Suprapubic skin (tissue), 4 donors: ENCODE data around the gene GNGT1. TPM values are rescaled to one million over a fixed set of nuclear protein-coding genes. Genes with fewer than 3 reads are reported as not detected.

Source experiments
- DNase-seq, 2 donors: peaks; one replicate each; pipeline ENCODE4 v3.0.0-alpha.2; 2019; ENCODE audit warnings: low spot score in 2 of 2
- H3K27ac ChIP-seq: fragments of 200-600 bp; sonication (generic); one replicate; pipeline ENCODE4 v1.5.1; 2019
- H3K27me3 ChIP-seq: fragments of 200-600 bp; sonication (generic); one replicate; pipeline ENCODE4 v1.5.1; 2019
- H3K36me3 ChIP-seq: fragments of 200-600 bp; sonication (generic); one replicate; pipeline ENCODE4 v1.5.1; 2019
- H3K4me1 ChIP-seq: fragments of 200-600 bp; sonication (generic); one replicate; pipeline ENCODE4 v1.5.1; 2019
- H3K4me3 ChIP-seq: fragments of 200-600 bp; sonication (generic); one replicate; pipeline ENCODE4 v1.5.1; 2019; ENCODE audit warnings: mild to moderate bottlenecking
- H3K9me3 ChIP-seq: fragments of 200-600 bp; sonication (generic); one replicate; pipeline ENCODE4 v1.5.1; 2019
- EP300 ChIP-seq: sonication (generic); formaldehyde crosslinking; IDR thresholded peaks from one replicate; pipeline ENCODE4 v1.6.1; 2017; ENCODE audit warnings: antibody characterized with exemption
- POLR2A ChIP-seq, 2 donors: fragments of 450-650 bp; IDR thresholded peaks; one replicate each; pipeline ENCODE4 v1.6.1; 2017; ENCODE audit warnings: antibody characterized with exemption in 2 of 2, mild to moderate bottlenecking in 2 of 2, moderate library complexity in 2 of 2
- POLR2AphosphoS5 ChIP-seq, 3 donors: sonication (generic); formaldehyde crosslinking; IDR thresholded peaks; one replicate each; pipeline ENCODE4 v1.6.1; 2017; ENCODE audit warnings: antibody characterized with exemption in 3 of 3
- WGBS: methylation state at CpG from one replicate; pipeline ENCODE4 v1.1.5; 2018; 5-methylcytosine and 5-hydroxymethylcytosine counted together
- total RNA-seq, 4 donors: library from RNA; depleted of rRNA; stranded (reverse); fragments of >200 nt; gene quantifications; one replicate each; pipeline ENCODE4 v1.1.0, GENCODE V29; 2016
- TF ChIP-seq, protein P1 (sequence below), 2 donors: fragments of 200-600 bp in 1 of 2; fragments of 450-650 bp in 1 of 2; sonication (generic) in 1 of 2; IDR thresholded peaks; one replicate each; pipeline ENCODE4 v1.5.1; 2016 to 2019; ENCODE audit warnings: antibody characterized with exemption in 2 of 2, mild to moderate bottlenecking in 1 of 2, moderate library complexity in 1 of 2

GNGT1 gene
- total RNA-seq, 4 donors from 2014 or later, result not detected

DNA sequence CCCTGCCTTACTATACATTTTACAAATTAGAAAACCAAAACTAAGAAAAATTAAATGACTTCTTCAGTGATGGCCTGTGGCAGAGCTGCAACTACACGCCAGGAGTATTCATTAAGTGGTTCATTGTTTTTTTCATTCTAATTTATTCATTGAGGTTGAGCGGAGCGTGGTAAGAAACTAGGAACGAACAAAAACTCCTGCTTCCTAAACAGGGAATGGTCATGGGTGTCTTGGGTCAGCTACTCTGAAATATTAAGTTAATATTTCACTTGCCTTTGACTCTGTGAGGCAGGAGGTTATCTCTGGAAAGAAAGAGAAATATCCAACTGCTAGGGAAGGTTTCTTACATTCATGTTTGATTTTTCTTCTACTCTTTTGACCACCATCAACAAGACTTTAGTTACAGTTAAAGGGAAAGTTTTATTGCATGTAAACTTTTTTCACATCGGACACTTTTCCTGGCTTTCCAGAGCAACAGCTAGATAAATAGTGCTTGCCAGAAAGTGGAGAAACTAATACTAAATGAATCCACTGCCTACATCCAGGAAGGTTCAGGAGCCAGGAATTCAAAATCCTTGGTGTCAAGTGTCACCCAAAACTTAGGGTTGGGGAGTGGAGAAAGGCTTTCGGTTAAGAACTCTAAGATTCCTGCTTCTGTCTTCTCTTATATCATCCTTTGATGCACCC is 14.3 kb downstream of the GNGT1 start:
- Histone ChIP-seq H3K36me3 (no peaks in the 10 kb centered on the region), H3K9me3 (no peaks in the 10 kb centered on the region), H3K27ac (peak overlapping the region; percentile 86), H3K4me1 (peaks cover 13% of the 10 kb centered on the region), H3K4me3 (peak overlapping the region; percentile 60), H3K27me3 (no peaks in the 10 kb centered on the region)
- DNase-seq, result no peak
- 72% methylated on average over 6 of the region's 6 CpGs for WGBS
- no peak for TF ChIP-seq POLR2AphosphoS5 (IDR thresholded peaks at IDR 0.05)
- TF ChIP-seq POLR2A (IDR thresholded peaks at IDR 0.05), result no peak
- TF ChIP-seq, protein P1, sequence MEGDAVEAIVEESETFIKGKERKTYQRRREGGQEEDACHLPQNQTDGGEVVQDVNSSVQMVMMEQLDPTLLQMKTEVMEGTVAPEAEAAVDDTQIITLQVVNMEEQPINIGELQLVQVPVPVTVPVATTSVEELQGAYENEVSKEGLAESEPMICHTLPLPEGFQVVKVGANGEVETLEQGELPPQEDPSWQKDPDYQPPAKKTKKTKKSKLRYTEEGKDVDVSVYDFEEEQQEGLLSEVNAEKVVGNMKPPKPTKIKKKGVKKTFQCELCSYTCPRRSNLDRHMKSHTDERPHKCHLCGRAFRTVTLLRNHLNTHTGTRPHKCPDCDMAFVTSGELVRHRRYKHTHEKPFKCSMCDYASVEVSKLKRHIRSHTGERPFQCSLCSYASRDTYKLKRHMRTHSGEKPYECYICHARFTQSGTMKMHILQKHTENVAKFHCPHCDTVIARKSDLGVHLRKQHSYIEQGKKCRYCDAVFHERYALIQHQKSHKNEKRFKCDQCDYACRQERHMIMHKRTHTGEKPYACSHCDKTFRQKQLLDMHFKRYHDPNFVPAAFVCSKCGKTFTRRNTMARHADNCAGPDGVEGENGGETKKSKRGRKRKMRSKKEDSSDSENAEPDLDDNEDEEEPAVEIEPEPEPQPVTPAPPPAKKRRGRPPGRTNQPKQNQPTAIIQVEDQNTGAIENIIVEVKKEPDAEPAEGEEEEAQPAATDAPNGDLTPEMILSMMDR (IDR thresholded peaks at IDR 0.05), result no peak
- TF ChIP-seq EP300, result no peak

DNA sequence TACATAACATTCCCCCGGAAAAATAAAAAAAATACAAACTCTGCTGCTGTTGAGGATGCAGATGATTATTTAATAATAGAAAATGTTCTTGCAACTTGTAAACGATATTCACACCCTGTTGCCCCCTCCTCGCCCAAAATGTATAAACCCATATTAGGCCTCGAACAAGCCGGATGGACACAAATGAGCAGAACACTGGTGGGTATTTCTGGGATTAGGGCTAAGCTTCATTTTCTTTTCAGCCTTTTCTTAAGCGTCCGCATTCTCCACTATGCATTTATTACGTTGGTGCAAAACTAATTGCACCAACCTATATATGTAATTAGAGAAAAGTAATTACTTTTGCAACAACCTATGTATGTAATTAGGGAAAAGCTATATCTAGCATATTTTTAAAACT is 14.8 kb downstream of the GNGT1 start:
- peaks cover 13% of the 10 kb centered on the region for H3K4me1 ChIP-seq
- peak overlapping the region; percentile 86 for H3K27ac ChIP-seq
- no peaks in the 10 kb centered on the region for H3K9me3 ChIP-seq
- no peaks in the 10 kb centered on the region for H3K36me3 ChIP-seq
- peak overlapping the region; percentile 60 for H3K4me3 ChIP-seq
- 50% methylated on average over 8 of the region's 8 CpGs for WGBS
- no peaks in the 10 kb centered on the region for H3K27me3 ChIP-seq
- TF ChIP-seq POLR2AphosphoS5 (IDR thresholded peaks at IDR 0.05) (no peak), POLR2A (IDR thresholded peaks at IDR 0.05) (no peak), EP300 (no peak)
- DNase-seq, result no peak

DNA sequence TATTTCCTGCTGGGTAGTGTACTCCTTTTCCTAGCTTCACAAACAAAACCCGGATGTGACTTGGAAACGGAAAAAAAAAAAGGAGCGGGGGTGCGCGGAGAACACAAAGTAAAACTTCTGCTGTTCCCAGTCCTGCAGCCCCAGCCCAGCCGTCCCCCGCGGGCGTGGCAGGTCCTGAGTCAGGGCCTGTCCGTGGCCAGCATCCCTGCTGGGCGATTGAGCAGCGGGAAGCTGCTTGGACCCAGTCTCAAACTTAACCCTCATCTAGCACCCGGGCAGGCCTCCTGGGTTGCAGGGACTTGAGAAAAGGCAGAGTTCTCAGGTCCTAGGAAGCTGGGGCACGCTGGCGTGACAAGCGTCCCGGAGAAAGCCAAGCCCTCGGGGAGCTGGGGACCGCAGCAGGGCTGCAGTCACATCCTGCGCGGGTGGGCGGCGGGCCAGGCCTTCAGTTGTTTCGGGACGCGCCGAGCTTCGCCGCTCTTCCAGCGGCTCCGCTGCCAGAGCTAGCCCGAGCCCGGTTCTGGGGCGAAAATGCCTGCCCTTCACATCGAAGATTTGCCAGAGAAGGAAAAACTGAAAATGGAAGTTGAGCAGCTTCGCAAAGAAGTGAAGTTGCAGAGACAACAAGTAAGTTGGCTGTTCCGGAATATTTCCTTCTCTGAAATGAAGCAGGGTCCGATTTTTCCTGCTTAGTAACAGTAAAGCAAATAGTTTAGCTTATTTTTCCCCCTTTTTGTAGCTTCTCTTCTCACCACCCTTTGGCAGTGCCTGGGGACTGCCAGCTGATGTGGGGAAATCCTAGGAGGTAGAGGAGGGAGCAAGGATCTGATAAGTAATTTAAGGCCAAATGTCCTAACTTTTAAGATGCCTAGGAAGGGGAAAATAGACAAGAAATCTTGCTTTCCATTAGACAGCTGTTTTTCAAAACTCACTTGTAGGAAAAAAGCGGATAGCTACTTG is 15.5 kb downstream of the GNGT1 start, which contains the start of gene GNG11:
Gene GNG11, plus strand, starts transcription at position 129 of the 960 bp plus-strand sequence. Its CDS starts 403 bp downstream, at position 532.
- Histone ChIP-seq H3K4me3 (peak within 1 kb of the TSS; percentile 60), H3K36me3 (peaks cover 5% of the 10 kb centered on the region), H3K9me3 (no peaks in the 10 kb centered on the region), H3K27me3 (no peaks in the 10 kb centered on the region), H3K4me1 (peaks cover 13% of the 10 kb centered on the region), H3K27ac (peak within 1 kb of the TSS; percentile 86)
- TF ChIP-seq POLR2AphosphoS5 (IDR thresholded peaks at IDR 0.05), result no peak
- TF ChIP-seq, protein P1 (IDR thresholded peaks at IDR 0.05), result no peak
- TF ChIP-seq POLR2A (IDR thresholded peaks at IDR 0.05), result no peak
- no peak for TF ChIP-seq EP300
- 2% methylated on average over 38 of the region's 39 CpGs for WGBS
- peak; percentile 86 to 90 for DNase-seq

DNA sequence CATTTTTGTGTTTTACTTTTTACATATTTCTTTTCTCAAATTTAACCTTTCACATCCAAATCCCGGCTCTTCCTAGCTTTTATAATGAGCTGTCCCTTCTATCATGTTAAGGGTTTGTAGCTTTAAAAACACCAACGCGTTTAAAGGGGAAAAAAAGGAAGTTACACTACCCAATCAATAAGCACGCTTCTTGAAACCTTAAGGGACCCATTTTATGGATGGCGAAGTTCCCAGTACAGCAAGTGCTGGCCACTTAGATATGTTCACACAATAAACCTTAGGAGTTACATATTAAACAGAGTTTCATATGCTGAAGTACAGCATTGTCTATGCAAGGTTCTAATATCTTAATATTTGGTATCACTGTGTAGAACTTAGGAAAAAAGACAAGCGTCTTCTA is 16.9 kb downstream of the GNGT1 start:
- peak overlapping the region; percentile 60 for H3K4me3 ChIP-seq
- TF ChIP-seq POLR2AphosphoS5 (IDR thresholded peaks at IDR 0.05) (no peak), EP300 (no peak), POLR2A (IDR thresholded peaks at IDR 0.05) (no peak)
- TF ChIP-seq, protein P1 (IDR thresholded peaks at IDR 0.05), result no peak
- no peak overlapping the region for H3K27ac ChIP-seq
- peaks cover 13% of the 10 kb centered on the region for H3K4me1 ChIP-seq
- no peaks in the 10 kb centered on the region for H3K9me3 ChIP-seq
- no peaks in the 10 kb centered on the region for H3K27me3 ChIP-seq
- 44% methylated on average over 6 of the region's 6 CpGs for WGBS
- peaks cover 5% of the 10 kb centered on the region for H3K36me3 ChIP-seq
- DNase-seq, result no peak

DNA sequence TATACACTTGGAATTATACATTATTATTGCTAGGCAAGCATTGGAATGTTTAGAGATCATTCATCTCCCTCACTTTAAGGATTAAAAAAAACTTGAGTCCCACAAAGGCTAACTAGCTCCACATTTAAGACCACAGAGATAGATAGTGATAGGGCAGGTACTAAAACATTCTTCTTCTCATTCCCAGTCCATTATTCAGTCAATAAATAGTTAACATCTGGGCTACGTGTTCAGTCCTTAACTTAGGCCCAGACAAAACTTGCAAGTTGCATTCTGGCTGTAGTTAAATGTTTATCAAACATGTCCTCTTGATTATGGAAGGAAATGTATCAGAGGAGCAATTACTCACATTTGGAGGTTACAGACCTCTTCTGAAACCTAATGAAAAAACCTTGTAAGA is 17.6 kb downstream of the GNGT1 start:
- H3K4me1 ChIP-seq, result peaks cover 13% of the 10 kb centered on the region
- H3K9me3 ChIP-seq, result no peaks in the 10 kb centered on the region
- no peak overlapping the region for H3K27ac ChIP-seq
- DNase-seq, result no peak
- no peaks in the 10 kb centered on the region for H3K27me3 ChIP-seq
- peaks cover 5% of the 10 kb centered on the region for H3K36me3 ChIP-seq
- no peak for TF ChIP-seq POLR2AphosphoS5 (IDR thresholded peaks at IDR 0.05)
- TF ChIP-seq, protein P1 (IDR thresholded peaks at IDR 0.05), result no peak
- no peak for TF ChIP-seq POLR2A (IDR thresholded peaks at IDR 0.05)
- TF ChIP-seq EP300, result no peak
- peak overlapping the region; percentile 60 for H3K4me3 ChIP-seq
- 11% methylated on average over 1 of the region's 1 CpG for WGBS
